H9 (cell line): ENCODE results near the gene FNIP2. TPM values are rescaled to one million over a fixed set of nuclear protein-coding genes. Genes with fewer than 3 reads are reported as not detected.
"Not testable (repeated sequence)": the region's sequence is repeated elsewhere in the genome, so short reads cannot be mapped to it uniquely, and the experiment has no call there.

ENCODE experiments used
- DNase-seq: peaks from one replicate; pipeline ENCODE4 v3.0.0-alpha.2; 2017
- H2AFZ ChIP-seq: one replicate; pipeline ENCODE4 v1.6.1; 2013; ENCODE audit warnings: mild to moderate bottlenecking, low read length, control low read depth, moderate library complexity
- H2AK5ac ChIP-seq: 2 replicates; pipeline ENCODE4 v1.6.1; 2013; ENCODE audit warnings: low read length, control low read depth, mixed read lengths; ENCODE audit not compliant: insufficient read length
- H2BK120ac ChIP-seq: one replicate; pipeline ENCODE4 v1.6.1; 2013; ENCODE audit warnings: low read depth, mild to moderate bottlenecking, low read length, control low read depth, inconsistent platforms; ENCODE audit not compliant: poor library complexity, severe bottlenecking
- H2BK12ac ChIP-seq: 2 replicates; pipeline ENCODE4 v1.6.1; 2013; ENCODE audit warnings: low read length, control low read depth, mixed read lengths, low read depth; ENCODE audit not compliant: insufficient read length
- H2BK15ac ChIP-seq: 2 replicates; pipeline ENCODE4 v1.6.1; 2013; ENCODE audit warnings: low read depth, low read length, control low read depth
- H2BK20ac ChIP-seq: one replicate; pipeline ENCODE4 v1.6.1; 2013; ENCODE audit warnings: low read depth, mild to moderate bottlenecking, low read length, control low read depth, inconsistent platforms; ENCODE audit not compliant: poor library complexity, severe bottlenecking
- H2BK5ac ChIP-seq: 2 replicates; pipeline ENCODE4 v1.6.1; 2013; ENCODE audit warnings: low read length, control low read depth, mixed read lengths; ENCODE audit not compliant: insufficient read length
- H3K14ac ChIP-seq: 2 replicates; pipeline ENCODE4 v1.6.1; 2013; ENCODE audit warnings: low read length, control low read depth; ENCODE audit not compliant: insufficient read depth
- H3K18ac ChIP-seq: 2 replicates; pipeline ENCODE4 v1.6.1; 2013; ENCODE audit warnings: low read depth, mild to moderate bottlenecking, mixed read lengths, low read length, control low read depth; ENCODE audit not compliant: insufficient read length
- H3K23ac ChIP-seq: 2 replicates; pipeline ENCODE4 v1.6.1; 2013; ENCODE audit warnings: low read length, control low read depth, mixed read lengths, low read depth; ENCODE audit not compliant: insufficient read length
- H3K23me2 ChIP-seq: 2 replicates; pipeline ENCODE4 v1.6.1; 2013; ENCODE audit warnings: low read depth, mild to moderate bottlenecking, mixed read lengths, low read length, control low read depth; ENCODE audit not compliant: insufficient read length, poor library complexity, severe bottlenecking
- H3K27ac ChIP-seq: 2 replicates; pipeline ENCODE4 v1.5.1; 2013; ENCODE audit warnings: low read length, control low read depth, mixed read lengths, low read depth; ENCODE audit not compliant: insufficient read length
- H3K27me3 ChIP-seq: 2 replicates; pipeline ENCODE4 v1.6.1; 2013; ENCODE audit warnings: low read length, control low read depth, inconsistent platforms; ENCODE audit not compliant: insufficient read depth
- H3K4ac ChIP-seq: 2 replicates; pipeline ENCODE4 v1.6.1; 2013; ENCODE audit warnings: low read depth, mild to moderate bottlenecking, control low read depth, inconsistent platforms, low read length, moderate library complexity
- H3K4me1 ChIP-seq: 2 replicates; pipeline ENCODE4 v1.6.1; 2013; ENCODE audit warnings: low read length, control low read depth, inconsistent platforms; ENCODE audit not compliant: insufficient read depth
- H3K4me2 ChIP-seq: 2 replicates; pipeline ENCODE4 v1.6.1; 2013; ENCODE audit warnings: low read length, control low read depth, mixed read lengths; ENCODE audit not compliant: insufficient read length, insufficient read depth
- H3K56ac ChIP-seq: 2 replicates; pipeline ENCODE4 v1.6.1; 2013; ENCODE audit warnings: low read depth, mild to moderate bottlenecking, mixed read lengths, low read length, control low read depth; ENCODE audit not compliant: insufficient read length
- H3K79me1 ChIP-seq: 2 replicates; pipeline ENCODE4 v1.6.1; 2013; ENCODE audit warnings: low read depth, mild to moderate bottlenecking, moderate library complexity, low read length, control low read depth, inconsistent platforms; ENCODE audit not compliant: insufficient read depth, poor library complexity, severe bottlenecking
- H3K79me2 ChIP-seq: 2 replicates; pipeline ENCODE4 v1.6.1; 2013; ENCODE audit warnings: low read length, control low read depth, inconsistent platforms; ENCODE audit not compliant: insufficient read depth
- H3K9ac ChIP-seq: 2 replicates; pipeline ENCODE4 v1.6.1; 2013; ENCODE audit warnings: low read length, control low read depth, mixed read lengths; ENCODE audit not compliant: insufficient read length; ENCODE audit errors: extremely low read depth
- H3K9me3 ChIP-seq: one replicate; pipeline ENCODE4 v1.6.1; 2013; ENCODE audit warnings: low read depth, low read length, inconsistent platforms; ENCODE audit not compliant: control insufficient read depth
- H3T11ph ChIP-seq: one replicate; pipeline ENCODE4 v1.6.1; 2013; ENCODE audit warnings: mild to moderate bottlenecking, low read length, control low read depth, inconsistent platforms
- H4K20me1 ChIP-seq: one replicate; pipeline ENCODE4 v1.6.1; 2013; ENCODE audit not compliant: control insufficient read depth, insufficient read length, insufficient read depth
- H4K5ac ChIP-seq: 2 replicates; pipeline ENCODE4 v1.6.1; 2013; ENCODE audit warnings: low read depth, mild to moderate bottlenecking, mixed read lengths, low read length, control low read depth; ENCODE audit not compliant: insufficient read length
- H4K8ac ChIP-seq: replicated peaks from 2 replicates; pipeline ENCODE4 v1.6.1; 2013; ENCODE audit warnings: low read length, control low read depth, mixed read lengths, low read depth; ENCODE audit not compliant: insufficient read length
- H4K91ac ChIP-seq: 2 replicates; pipeline ENCODE4 v1.6.1; 2013; ENCODE audit warnings: low read depth, mild to moderate bottlenecking, moderate library complexity, mixed read lengths, low read length, control low read depth; ENCODE audit not compliant: insufficient read length
- H3K27ac Mint-ChIP-seq, 3 experiments: 2 replicates in 2 of 3; 3 replicates in 1 of 3; pipeline ENCODE4 v1.8.0; 2020 to 2021; ENCODE audit warnings: mixed read lengths in 3 of 3, mild to moderate bottlenecking in 1 of 3, moderate library complexity in 1 of 3
- H3K27me3 Mint-ChIP-seq: 2 replicates; pipeline ENCODE4 v1.8.0; 2021; ENCODE audit warnings: low read depth, mild to moderate bottlenecking, moderate library complexity, mixed read lengths
- H3K36me3 Mint-ChIP-seq, 3 experiments: 2 replicates in 2 of 3; 3 replicates in 1 of 3; pipeline ENCODE4 v1.8.0; 2020 to 2021; ENCODE audit warnings: low read depth in 3 of 3, mixed read lengths in 3 of 3; ENCODE audit not compliant: insufficient read depth in 1 of 3
- H3K4me1 Mint-ChIP-seq, 2 experiments: 2 replicates each; pipeline ENCODE4 v1.8.0; 2020; ENCODE audit warnings: mixed read lengths in 2 of 2
- H3K4me3 Mint-ChIP-seq, 2 experiments: 2 replicates in 1 of 2; 3 replicates in 1 of 2; pipeline ENCODE4 v1.8.0; 2020 to 2021; ENCODE audit warnings: mild to moderate bottlenecking in 2 of 2, mixed read lengths in 2 of 2, moderate library complexity in 1 of 2
- H3K9me3 Mint-ChIP-seq, 2 experiments: 2 replicates in 1 of 2; 3 replicates in 1 of 2; pipeline ENCODE4 v1.8.0; 2020; ENCODE audit warnings: mild to moderate bottlenecking in 2 of 2, mixed read lengths in 2 of 2, moderate library complexity in 1 of 2
- WGBS: extraction: QIAGEN DNeasy Blood & Tissue Kit; methylation state at CpG from one replicate; pipeline ENCODE4 v1.1.7; 2013; ENCODE audit warnings: missing lambda C conversion rate, low lambda C conversion rate, mixed read lengths; ENCODE audit not compliant: insufficient read length; ENCODE audit errors: extremely low coverage; 5-methylcytosine and 5-hydroxymethylcytosine counted together
- total RNA-seq: library from RNA; stranded (reverse); gene quantifications from 2 replicates; pipeline ENCODE4 v1.2.1, GENCODE V29; 2021

The FNIP2 gene
- total RNA-seq, 1 experiment from 2014 or later, result 9.6 TPM

GRCh38 chr4:158956345-158956744 lies 187.5 kb downstream of the FNIP2 start:
- peaks cover 6 to 16% of the 10 kb centered on the region in 2 experiments for H3K4me1 Mint-ChIP-seq
- H3K4me1 ChIP-seq, H3K27ac ChIP-seq, H3T11ph ChIP-seq, H4K8ac ChIP-seq, H3K27ac Mint-ChIP-seq, H4K20me1 ChIP-seq, H3K14ac ChIP-seq, H3K9ac ChIP-seq, H4K91ac ChIP-seq, H2BK15ac ChIP-seq, H3K27me3 ChIP-seq, H3K23ac ChIP-seq, H3K23me2 ChIP-seq, H2BK120ac ChIP-seq, H2AK5ac ChIP-seq, H3K27me3 Mint-ChIP-seq, H3K56ac ChIP-seq, H2BK20ac ChIP-seq, H3K18ac ChIP-seq, H3K4me3 Mint-ChIP-seq, H4K5ac ChIP-seq, H2BK5ac ChIP-seq, H3K79me2 ChIP-seq, H2BK12ac ChIP-seq, DNase-seq, H3K4ac ChIP-seq, H3K79me1 ChIP-seq, H2AFZ ChIP-seq, H3K4me2 ChIP-seq: not testable (repeated sequence)
- whole genome bisulfite sequencing, result no CpG with 5 or more reads among the region's 9 CpGs
- peaks cover 10 to 19% (median 17%) of the 10 kb centered on the region in 3 experiments for H3K36me3 Mint-ChIP-seq
- H3K9me3 ChIP-seq, result peaks cover 11% of the 10 kb centered on the region
- peaks cover 22 to 24% of the 10 kb centered on the region in 2 experiments for H3K9me3 Mint-ChIP-seq

GRCh38 chr4:158956918-158957317 lies 188.1 kb downstream of the FNIP2 start:
- H3K4me3 Mint-ChIP-seq, H3K4me2 ChIP-seq, H2AFZ ChIP-seq, H3K4me1 ChIP-seq, H4K8ac ChIP-seq, H3K27me3 ChIP-seq, H3K27me3 Mint-ChIP-seq, H3K27ac ChIP-seq, H4K20me1 ChIP-seq, H4K91ac ChIP-seq, H3K23me2 ChIP-seq, H3K9me3 ChIP-seq, H3T11ph ChIP-seq, H2BK15ac ChIP-seq, H2BK12ac ChIP-seq, H3K23ac ChIP-seq, H3K18ac ChIP-seq, H3K79me1 ChIP-seq, H2AK5ac ChIP-seq, H2BK20ac ChIP-seq, H2BK120ac ChIP-seq, H3K4ac ChIP-seq, H3K9ac ChIP-seq, H2BK5ac ChIP-seq, H4K5ac ChIP-seq, H3K27ac Mint-ChIP-seq, H3K14ac ChIP-seq, H3K56ac ChIP-seq, H3K79me2 ChIP-seq, DNase-seq: not testable (repeated sequence)
- Mint-ChIP-seq H3K9me3 (peaks cover 17 to 19% of the 10 kb centered on the region in 2 experiments), H3K4me1 (peaks cover 6 to 21% of the 10 kb centered on the region in 2 experiments), H3K36me3 (peaks cover 8 to 13% (median 11%) of the 10 kb centered on the region in 3 experiments)
- no CpG with 5 or more reads among the region's 3 CpGs for WGBS
